GM23248 (cell line): ENCODE data around the gene DUOXA1. TPM values are rescaled to one million over a fixed set of nuclear protein-coding genes. Genes with fewer than 3 reads are reported as not detected.
A peak's percentile ranks its signal among the peaks of the same experiment; 100 is the strongest.

ENCODE experiments used
- DNase-seq: peaks from one replicate; pipeline ENCODE4 v3.0.0-alpha.2; 2015
- H2AFZ ChIP-seq: fragments of 200-600 bp; sonication (generic); 2 replicates; pipeline ENCODE4 v1.6.1; 2016; ENCODE audit warnings: antibody characterized with exemption
- H3F3A ChIP-seq: fragments of 200-600 bp; sonication (generic); 2 replicates; pipeline ENCODE4 v1.6.1; 2016; ENCODE audit warnings: mild to moderate bottlenecking, antibody characterized with exemption, mixed run types; ENCODE audit not compliant: insufficient read depth
- H3K27ac ChIP-seq: fragments of 200-600 bp; sonication (generic); 2 replicates; pipeline ENCODE4 v1.5.1; 2016; ENCODE audit warnings: mild to moderate bottlenecking
- H3K27me3 ChIP-seq: fragments of 200-600 bp; sonication (generic); replicated peaks from 2 replicates; pipeline ENCODE4 v1.6.1; 2016; ENCODE audit warnings: mild to moderate bottlenecking; ENCODE audit not compliant: insufficient read depth
- H3K36me3 ChIP-seq: fragments of 200-600 bp; sonication (generic); 2 replicates; pipeline ENCODE4 v1.6.1; 2016; ENCODE audit warnings: low read depth, mild to moderate bottlenecking
- H3K4me1 ChIP-seq: fragments of 200-600 bp; sonication (generic); 2 replicates; pipeline ENCODE4 v1.6.1; 2016; ENCODE audit warnings: mild to moderate bottlenecking; ENCODE audit not compliant: insufficient read depth
- H3K4me2 ChIP-seq: fragments of 200-600 bp; sonication (generic); one replicate; pipeline ENCODE4 v1.6.1; 2016; ENCODE audit warnings: mild to moderate bottlenecking; ENCODE audit not compliant: unreplicated experiment
- H3K4me3 ChIP-seq: fragments of 200-600 bp; sonication (generic); 2 replicates; pipeline ENCODE4 v1.5.1; 2016; ENCODE audit warnings: mild to moderate bottlenecking
- H3K79me2 ChIP-seq: fragments of 200-600 bp; sonication (generic); 2 replicates; pipeline ENCODE4 v1.6.1; 2016; ENCODE audit warnings: mild to moderate bottlenecking; ENCODE audit not compliant: insufficient read depth
- H3K9ac ChIP-seq: fragments of 200-600 bp; sonication (generic); 2 replicates; pipeline ENCODE4 v1.6.1; 2016; ENCODE audit warnings: mild to moderate bottlenecking
- H3K9me2 ChIP-seq: fragments of 200-600 bp; sonication (generic); 2 replicates; pipeline ENCODE4 v1.6.1; 2016; ENCODE audit warnings: mixed run types, mild to moderate bottlenecking, moderate library complexity; ENCODE audit not compliant: insufficient read depth
- H3K9me3 ChIP-seq: fragments of 200-600 bp; sonication (generic); one replicate; pipeline ENCODE4 v1.6.1; 2017; ENCODE audit warnings: low read depth
- H4K20me1 ChIP-seq: fragments of 200-600 bp; sonication (generic); 2 replicates; pipeline ENCODE4 v1.6.0; 2016; ENCODE audit not compliant: insufficient read depth
- EZH2 ChIP-seq: fragments of 200-600 bp; sonication (generic); IDR thresholded peaks from 2 replicates; pipeline ENCODE4 v1.6.1; 2018; ENCODE audit warnings: antibody characterized with exemption, mild to moderate bottlenecking; ENCODE audit not compliant: insufficient read depth, poor library complexity, severe bottlenecking
- EZH2phosphoT487 ChIP-seq: fragments of 200-600 bp; sonication (generic); IDR thresholded peaks from 2 replicates; pipeline ENCODE4 v1.6.1; 2018; ENCODE audit warnings: antibody characterized with exemption, moderate library complexity, mild to moderate bottlenecking, low read depth; ENCODE audit not compliant: insufficient read depth
- WGBS, 2 experiments: methylation state at CpG; one replicate each; pipeline ENCODE4 v1.1.6; 2015 to 2017; ENCODE audit warnings: low lambda C conversion rate in 2 of 2, low coverage in 1 of 2; ENCODE audit errors: missing lambda C conversion rate in 2 of 2; 5-methylcytosine and 5-hydroxymethylcytosine counted together
- in situ Hi-C: fragments of 300-500 bp; cut with MboI; formaldehyde crosslinking; loops from 2 replicates; pipeline ENCODE4 v1.15.0; 2020
- polyA plus RNA-seq: library from polyadenylated mRNA; unstranded; fragments of >200 nt; fragmentation: Nextera tagmentation; extraction: Ambion mirVana; gene quantifications from 2 replicates; pipeline ENCODE4 v1.2.1, GENCODE V29; 2016
- total RNA-seq: library from RNA; depleted of rRNA; stranded (reverse); fragments of >200 nt; shearing (Covaris generic); gene quantifications from 2 replicates; pipeline ENCODE4 v1.2.3, GENCODE V29; 2014

DUOXA1 gene
- total and polyA plus RNA-seq, 2 experiments from 2014 or later, result 0.61 to 2.4 TPM

DNA sequence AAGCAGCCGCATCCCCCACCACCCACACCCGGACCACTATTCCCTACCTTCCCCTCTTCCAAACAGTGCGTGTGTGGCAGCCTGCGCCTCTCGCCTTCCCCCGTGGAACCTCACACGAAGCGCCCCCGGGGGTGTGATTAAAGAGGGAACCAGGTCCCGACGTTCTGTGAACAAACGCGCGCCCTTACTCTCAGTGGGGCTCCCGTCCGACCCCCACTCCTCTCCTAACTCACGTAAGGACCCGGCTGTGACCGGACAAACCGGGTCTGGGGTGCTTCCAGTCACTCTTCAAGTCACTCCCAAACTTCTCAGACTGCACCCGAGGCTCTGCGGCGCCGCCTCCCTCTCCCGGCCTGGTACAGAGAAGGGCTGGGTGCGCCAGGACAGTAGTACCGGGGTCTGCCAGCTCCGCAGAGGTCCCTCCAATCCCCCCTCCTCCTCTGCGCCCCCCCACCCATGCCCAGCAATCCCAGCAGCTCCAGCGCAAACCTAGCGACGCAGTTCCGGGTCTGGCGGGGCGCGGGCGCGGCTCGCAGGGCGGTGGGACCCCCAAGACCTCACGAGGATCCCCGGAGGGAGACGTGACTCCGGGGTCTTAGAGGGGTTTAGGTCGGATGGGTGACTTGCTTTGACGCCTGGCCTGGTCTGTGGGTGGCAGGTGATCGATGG is 574 bp downstream of the DUOXA1 start:
- Histone ChIP-seq H3K4me2 (peak overlapping the region; percentile 37), H3K36me3 (no peaks in the 10 kb centered on the region), H3K9me3 (no peaks in the 10 kb centered on the region), H3K4me1 (no peaks in the 10 kb centered on the region), H3F3A (no peaks in the 10 kb centered on the region), H3K27ac (no peak overlapping the region), H2AFZ (peak overlapping the region; percentile 68), H3K9ac (no peak overlapping the region), H3K9me2 (no peaks in the 10 kb centered on the region), H3K27me3 (peaks cover 15% of the 10 kb centered on the region), H3K4me3 (peak overlapping the region; percentile 46), H3K79me2 (no peaks in the 10 kb centered on the region), H4K20me1 (no peaks in the 10 kb centered on the region)
- TF ChIP-seq EZH2, result peak; percentile 62
- TF ChIP-seq EZH2phosphoT487, result no peak
- in situ Hi-C loops, result no loop called here
- WGBS, 2 experiments, result 5% methylated on average over 37 to 45 of the region's 47 CpGs
- DNase-seq, result peak; percentile 21

DNA sequence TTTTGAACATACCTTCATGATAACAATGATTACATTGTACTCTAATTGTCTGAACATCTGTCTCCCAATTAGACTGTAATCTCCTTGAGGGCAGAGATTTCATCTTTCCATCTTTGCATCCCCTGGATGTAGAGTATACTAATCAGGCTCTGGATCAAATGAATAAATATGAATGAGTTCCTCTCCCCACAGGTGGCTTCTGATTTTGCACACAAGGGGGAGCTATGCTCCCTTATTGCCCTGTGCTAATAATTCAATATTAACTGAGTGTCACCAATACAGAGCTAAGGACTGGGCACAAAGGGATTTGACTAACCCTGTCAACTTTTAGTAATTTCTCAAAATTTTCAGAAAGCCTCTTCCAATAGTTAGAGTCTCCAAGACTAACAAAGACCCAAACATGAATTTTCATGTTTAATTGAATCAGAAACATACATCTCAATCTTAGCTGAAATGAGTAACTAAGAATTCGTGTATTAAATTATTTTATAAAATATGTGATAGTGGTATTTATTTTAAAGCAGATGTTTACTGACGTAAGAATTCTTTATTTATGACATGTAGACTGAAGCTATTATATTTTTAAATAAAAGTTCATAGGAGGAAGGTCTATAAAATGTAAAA is 3.0 kb downstream of the DUOXA1 start:
- DNase-seq, result peak; percentile 59
- Histone ChIP-seq H3K9me3 (no peaks in the 10 kb centered on the region), H3K79me2 (no peaks in the 10 kb centered on the region), H3K27me3 (peaks cover 15% of the 10 kb centered on the region), H3K36me3 (no peaks in the 10 kb centered on the region), H4K20me1 (no peaks in the 10 kb centered on the region), H3F3A (peaks cover 3% of the 10 kb centered on the region), H3K4me1 (peaks cover 9% of the 10 kb centered on the region), H2AFZ (no peak overlapping the region), H3K4me2 (no peak overlapping the region), H3K27ac (no peak overlapping the region), H3K4me3 (no peak overlapping the region), H3K9ac (no peak overlapping the region), H3K9me2 (no peaks in the 10 kb centered on the region)
- in situ Hi-C loops, result no loop called here
- TF ChIP-seq EZH2phosphoT487, result no peak
- TF ChIP-seq EZH2, result no peak
- WGBS, 2 experiments, result 47 to 53% methylated on average over 2 of the region's 2 CpGs

DNA sequence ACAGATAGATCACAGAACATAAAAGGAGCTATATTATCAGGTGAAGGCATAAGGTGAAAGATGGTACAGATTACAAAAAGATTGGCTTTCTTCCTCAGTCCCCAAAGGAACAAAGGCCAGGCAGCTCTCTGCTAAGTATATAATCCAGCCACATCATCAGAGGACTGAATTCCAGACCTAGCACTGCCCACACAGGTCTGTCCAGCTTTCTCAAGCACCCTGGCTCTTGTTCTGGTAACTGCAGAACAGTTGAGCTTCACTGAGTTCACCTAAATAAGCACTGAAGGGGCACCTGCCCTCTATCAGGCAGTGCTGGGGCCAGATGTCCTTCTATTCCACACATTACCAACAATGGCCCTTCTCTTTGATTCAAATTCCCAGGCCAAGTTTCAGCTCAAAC is 6.3 kb downstream of the DUOXA1 start:
- Histone ChIP-seq H3K9ac (no peak overlapping the region), H3K4me1 (peaks cover 12% of the 10 kb centered on the region), H3K27ac (no peak overlapping the region), H3K9me2 (no peaks in the 10 kb centered on the region), H3K9me3 (no peaks in the 10 kb centered on the region), H3K36me3 (no peaks in the 10 kb centered on the region), H3K27me3 (peaks cover 3% of the 10 kb centered on the region; the same call in 1 of the 2 replicates), H2AFZ (no peak overlapping the region), H3F3A (peaks cover 12% of the 10 kb centered on the region), H4K20me1 (no peaks in the 10 kb centered on the region), H3K4me2 (no peak overlapping the region), H3K79me2 (no peaks in the 10 kb centered on the region), H3K4me3 (no peak overlapping the region)
- in situ Hi-C loops, result no loop called here
- no peak for TF ChIP-seq EZH2
- DNase-seq, result no peak

DNA sequence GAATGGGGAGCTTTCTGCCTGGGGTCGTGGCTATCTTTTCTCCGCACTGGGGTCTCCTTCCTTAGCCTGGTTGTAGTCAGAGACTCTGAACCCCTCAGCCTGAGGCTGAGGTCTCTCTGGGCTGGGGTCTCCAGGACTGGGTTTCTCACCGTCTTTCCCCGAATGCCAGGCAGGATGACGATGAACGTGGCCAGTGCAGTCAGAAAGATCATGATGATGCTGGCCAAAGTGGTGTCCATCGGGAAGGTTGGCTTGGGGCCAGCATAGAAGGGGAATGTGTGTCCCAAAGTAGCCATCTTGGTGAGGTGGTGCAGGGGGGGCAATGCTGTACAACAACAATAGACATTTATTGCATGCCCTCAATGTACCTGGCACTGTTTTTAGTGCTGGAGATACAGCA is 7.0 kb downstream of the DUOXA1 start:
- DNase-seq, result no peak
- Histone ChIP-seq H3K27me3 (0 out of 2 replicates have a peak, but pooled peaks cover 2% of the 10 kb centered on the region), H3K9me2 (no peaks in the 10 kb centered on the region), H4K20me1 (no peaks in the 10 kb centered on the region), H3K36me3 (no peaks in the 10 kb centered on the region), H3K9ac (no peak overlapping the region), H3K4me2 (peak overlapping the region; percentile 66), H3K4me1 (peaks cover 12% of the 10 kb centered on the region), H3K79me2 (no peaks in the 10 kb centered on the region), H3K4me3 (no peak overlapping the region), H3F3A (peaks cover 12% of the 10 kb centered on the region), H3K27ac (no peak overlapping the region), H3K9me3 (no peaks in the 10 kb centered on the region), H2AFZ (no peak overlapping the region)
- in situ Hi-C loops, result no loop called here
- TF ChIP-seq EZH2 (no peak), EZH2phosphoT487 (no peak)
- WGBS, 2 experiments, result 74 to 78% methylated on average over 7 of the region's 7 CpGs
